Stimulated activated CD8-positive, alpha-beta memory T cell treated with anti-CD3 and anti-CD28 coated beads, Interleukin-4, amount 100 ng/mL, for 48 hours (primary cell): ENCODE results near the gene CACNB4.
"Not testable (repeated sequence)": the region's sequence is repeated elsewhere in the genome, so short reads cannot be mapped to it uniquely, and the experiment has no call there.

Experiments
- DNase-seq: peaks from one replicate; pipeline ENCODE4 v3.0.0-alpha.2; 2020

CACNB4 gene

DNA sequence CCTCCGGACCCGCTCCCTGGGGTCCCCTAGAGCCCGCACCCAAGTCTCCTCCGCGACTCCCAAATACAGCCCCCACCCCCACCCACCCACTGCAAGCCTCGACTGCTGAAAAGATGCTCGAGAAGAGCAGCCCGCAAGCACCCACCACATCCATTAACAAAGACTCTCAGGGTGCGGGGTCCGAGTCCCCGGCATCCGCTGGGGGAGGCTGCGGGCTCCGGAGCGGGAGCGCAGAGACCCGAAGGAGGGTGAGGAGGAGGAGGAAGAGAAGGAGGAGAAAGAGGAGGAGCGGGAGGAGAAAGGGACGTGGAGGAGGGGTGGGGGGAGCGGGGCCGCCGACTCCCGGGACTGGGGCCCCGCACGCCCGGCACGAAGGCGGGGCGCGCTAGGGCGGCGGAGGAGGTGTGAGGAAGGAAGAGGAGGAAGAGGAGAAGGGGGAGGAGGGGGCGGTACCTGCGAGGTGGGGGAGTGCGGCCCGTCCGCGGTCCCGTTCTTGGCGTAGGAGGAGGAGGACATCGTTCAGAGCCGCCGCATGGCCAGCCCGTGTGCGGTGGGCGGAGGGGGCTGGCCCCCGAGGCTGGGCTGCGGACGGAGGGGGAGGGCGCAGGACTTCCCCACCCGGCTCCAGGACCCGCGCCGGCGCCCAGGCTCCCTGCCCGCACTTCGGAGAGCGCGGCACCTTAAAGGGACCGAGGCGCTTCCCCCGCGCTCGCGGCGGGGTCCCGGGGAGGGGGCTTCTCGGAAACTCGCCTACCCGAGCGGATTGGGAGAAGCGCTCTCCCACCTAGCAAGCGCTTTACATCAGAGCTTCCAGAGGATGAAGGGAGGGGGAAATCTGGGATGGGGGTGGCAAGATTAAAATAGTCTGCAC lies at the start of gene CACNB4:
TSS of gene CACNB4 (minus strand) at position 549 of the 871 bp plus-strand sequence.
- DNase-seq = peak; percentile 25

DNA sequence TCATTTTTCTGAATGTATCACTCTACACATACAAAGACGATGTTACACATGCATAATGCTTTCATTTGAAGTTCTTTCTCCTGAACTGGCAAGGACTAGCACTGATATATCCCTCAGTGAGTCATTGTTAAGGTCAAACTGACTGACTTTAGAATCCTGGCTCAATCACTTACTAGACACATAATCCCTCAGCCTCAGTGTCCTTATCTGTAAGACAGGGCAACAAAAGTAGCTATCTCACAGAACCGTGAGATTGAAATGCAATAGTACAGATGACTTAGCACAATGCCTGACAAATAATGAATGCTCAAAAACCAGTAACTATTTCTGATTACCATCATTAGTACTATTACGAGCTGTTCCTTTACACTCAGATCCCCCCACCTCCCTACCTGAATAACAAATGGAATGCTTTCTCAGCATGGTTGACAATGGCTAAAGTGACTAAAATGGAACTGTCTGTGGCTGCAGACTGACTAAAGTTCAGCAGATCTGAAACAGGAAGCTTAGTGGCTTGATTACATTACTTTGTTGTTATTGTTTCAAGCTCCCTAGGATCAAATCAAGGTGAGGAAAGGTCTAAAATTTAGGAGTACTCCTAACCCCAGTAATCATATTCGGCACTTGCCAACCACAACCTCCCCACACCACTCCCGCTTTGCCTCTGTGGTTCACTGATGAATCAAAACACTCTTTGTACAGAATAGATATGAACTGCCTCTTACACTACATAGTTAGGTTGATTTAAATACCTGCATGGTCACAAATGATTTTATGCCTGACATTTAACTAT lies 35.8 kb upstream of the CACNB4 start:
- peak; percentile 45 for DNase-seq

DNA sequence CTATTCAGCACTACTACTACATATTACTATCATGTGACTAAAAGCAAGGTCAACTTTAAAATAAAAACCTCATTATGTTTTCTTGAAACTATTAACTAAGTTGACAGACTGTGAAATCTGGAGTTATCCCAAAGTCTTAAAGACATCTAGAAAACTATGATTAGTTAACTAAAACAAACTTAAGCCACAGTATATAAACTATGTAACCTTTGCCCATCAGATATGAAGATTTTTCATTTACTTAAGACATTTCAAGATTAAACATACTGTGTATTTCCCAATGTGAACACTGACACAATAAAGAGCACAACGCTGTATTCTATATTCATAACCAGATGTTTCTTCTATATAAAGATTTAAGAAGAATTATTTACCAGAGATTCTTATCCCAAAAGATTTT lies 33.5 kb upstream of the CACNB4 start:
- no peak for DNase-seq

DNA sequence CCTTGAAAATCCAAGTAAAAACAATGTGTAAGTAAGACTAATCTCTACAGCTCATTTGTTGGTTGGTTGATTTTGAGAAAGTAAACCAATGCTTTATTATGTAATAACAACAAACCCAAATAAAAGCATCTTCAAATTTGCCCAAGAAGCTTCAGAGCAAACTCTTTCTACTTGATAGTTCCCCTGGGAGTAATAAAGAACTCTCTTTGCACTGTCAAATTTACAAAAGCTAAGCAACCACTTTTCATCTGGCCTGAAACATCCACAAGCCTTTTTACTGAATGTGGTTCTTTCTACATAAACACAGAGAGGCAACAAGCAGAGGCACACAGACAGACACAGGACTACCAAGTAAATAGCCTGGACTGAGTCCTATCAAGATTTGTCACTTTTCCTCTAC lies 28.8 kb upstream of the CACNB4 start:
- no peak for DNase-seq

DNA sequence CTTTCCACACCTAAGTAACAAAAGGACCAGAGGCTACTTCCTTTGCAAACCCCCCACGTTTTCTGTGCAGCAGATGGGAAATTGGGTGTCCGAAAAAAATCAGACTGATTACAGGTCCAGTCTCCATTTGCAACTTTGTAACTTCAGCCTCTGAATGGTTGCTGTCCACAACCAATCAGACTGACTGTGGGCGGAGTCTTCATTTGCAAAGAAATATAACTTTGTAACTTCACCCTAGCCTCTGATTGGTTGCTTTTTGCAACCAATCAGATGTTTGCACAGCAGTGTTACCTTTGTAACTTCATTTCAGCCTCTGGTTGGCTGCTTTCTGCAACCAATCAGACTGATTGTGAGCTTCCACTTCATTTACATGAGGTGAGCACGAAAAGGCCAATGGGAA lies 27.8 kb upstream of the CACNB4 start:
- DNase-seq = no peak

DNA sequence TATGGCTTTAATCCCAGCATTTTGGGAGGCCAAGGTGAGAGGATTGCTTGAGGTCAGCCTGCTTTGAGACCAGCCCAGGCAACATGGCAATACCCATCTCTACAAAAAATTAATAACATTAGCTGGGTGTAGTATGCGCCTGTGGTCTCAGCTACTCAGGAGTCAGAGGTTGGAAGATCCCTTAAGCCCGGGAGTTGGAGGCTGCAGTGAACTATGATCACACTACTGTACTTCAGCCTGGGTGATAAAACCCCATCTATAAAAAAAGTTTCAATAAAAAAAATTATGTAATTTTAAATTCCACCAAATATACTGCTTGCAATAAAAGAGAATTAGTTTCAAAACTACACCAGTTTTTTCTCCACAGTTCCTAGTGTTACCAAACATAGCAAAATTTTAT lies 23.3 kb upstream of the CACNB4 start:
- no peak for DNase-seq

DNA sequence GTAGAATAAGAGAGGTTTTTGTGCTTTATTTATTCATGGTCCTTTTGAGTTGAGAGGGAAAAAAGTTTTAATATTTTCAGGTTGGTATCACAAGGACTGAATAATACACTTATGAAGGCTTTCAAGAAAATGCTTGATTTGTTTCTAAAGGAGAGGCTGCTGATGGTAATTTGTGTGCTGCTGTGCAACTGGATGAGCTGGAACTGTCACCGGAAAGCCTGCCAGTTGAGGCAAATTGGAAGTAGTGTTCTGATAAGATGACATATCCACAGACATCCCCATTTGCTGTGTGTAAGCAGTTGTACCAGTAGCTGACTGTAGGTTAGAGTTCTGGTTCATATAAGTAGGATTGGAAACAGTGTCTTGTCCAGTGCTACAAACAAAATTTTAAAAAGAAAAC lies 21.6 kb upstream of the CACNB4 start:
- DNase-seq = no peak

DNA sequence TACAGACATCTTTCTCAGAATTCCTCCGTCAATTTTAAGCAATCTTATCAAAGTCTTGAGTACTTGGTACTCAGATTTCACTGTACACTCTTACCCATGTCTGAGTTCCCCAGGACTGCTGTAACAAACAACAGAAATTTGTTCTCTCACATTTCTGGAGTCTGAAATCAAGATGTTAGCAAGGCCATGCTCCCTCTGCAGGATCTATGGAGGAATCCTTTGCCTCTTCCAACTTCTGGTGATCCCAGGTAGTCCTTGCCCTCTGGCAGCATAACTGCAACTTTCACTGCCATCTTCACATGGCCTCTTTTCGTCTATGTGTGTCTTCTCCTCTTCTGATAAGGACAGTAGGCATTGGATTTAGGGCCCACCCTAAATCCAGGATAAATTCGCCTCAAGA lies 17.1 kb upstream of the CACNB4 start:
- no peak for DNase-seq

DNA sequence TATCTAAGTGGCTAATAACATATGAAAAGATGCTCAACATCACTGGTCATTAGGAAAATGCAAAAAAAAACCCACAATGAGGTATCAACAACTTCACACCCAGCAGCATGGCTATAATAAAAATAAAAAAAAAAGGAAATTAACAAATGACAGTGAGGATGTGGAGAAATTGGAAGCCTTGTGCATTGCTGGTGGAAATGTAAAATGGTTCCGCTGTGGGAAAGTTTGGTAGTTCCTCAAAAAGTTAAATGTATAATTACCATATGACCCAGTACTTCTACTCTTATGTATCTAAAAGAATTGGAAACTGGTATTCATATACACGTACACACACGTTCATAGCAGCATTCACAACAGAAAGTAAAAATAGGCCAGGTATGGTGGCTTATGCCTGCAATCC lies 15.5 kb upstream of the CACNB4 start:
- DNase-seq = no peak

DNA sequence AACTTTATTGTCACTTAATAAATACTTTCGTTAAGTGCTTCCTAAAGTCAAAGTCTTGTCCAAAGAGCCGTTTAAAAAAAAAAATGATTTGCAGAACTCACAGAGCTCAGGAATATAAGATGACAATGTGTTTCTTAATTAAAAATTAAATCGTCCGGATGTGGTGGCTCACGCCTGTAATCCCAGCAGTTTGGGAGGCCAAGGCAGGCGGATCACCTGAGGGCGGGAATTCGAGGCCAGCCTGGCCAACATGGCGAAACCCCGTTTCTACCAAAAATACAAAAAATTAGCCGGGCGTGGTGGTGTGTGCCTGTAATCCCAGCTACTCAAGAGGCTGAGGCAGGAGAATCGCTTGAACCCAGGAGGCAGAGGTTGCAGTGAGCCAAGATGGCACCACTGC lies 8.3 kb upstream of the CACNB4 start:
- DNase-seq = not testable (repeated sequence)

DNA sequence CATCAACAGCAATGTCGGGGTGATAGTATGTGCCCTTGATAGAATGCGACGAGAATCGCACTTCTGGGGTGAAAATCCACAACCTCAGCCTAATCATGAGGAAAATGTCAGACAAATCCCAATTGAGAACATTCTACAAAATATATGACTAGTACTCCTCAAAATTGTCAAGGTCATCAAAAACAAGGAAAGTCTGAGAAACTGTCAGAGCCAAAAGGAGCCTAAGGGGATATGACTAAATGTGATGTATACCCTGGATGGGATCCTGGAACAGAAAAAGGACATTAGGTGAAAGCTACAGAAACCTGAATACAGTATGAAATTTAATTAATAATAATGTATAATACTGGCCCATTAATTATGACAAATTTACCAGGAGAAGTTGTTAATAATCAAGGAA lies 7.6 kb upstream of the CACNB4 start:
- DNase-seq = no peak

DNA sequence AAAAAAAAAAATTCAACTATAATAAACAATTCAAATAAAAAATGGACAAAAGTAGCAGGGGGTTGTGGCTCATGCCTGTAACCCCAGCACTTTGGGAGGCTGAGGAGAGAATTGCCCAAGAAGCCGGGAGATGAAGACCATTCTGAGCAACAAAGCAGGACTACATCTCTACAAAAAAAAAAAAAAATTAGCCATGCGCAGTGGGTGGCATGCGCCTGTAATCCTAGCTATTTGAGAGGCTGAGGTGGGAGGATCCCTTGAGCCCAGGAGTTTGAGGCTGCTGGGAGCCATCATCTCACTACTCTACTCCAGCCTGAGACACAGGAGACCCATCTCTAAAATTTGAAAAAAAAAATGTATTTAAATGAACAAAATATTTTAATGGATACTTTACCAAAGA lies 4.4 kb upstream of the CACNB4 start:
- DNase-seq = no peak

DNA sequence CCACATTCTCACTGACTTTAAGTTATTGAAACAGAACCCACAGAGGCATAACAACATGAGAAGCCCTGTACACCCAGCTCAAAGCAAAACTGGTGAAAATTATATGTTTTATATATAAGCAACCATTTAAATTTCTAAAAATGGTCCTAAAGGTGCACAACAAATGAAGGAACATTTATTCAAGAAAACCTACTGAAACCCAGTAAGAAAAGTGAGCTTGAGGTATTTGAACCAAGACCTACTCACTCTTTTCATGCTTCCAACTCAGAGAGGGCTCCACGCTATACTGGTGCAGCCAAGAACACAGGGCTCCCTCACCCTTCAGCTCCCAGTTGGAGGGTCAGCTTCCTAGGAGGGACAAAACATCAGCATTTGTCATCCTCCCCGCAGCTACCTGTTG lies 2.1 kb upstream of the CACNB4 start:
- no peak for DNase-seq

DNA sequence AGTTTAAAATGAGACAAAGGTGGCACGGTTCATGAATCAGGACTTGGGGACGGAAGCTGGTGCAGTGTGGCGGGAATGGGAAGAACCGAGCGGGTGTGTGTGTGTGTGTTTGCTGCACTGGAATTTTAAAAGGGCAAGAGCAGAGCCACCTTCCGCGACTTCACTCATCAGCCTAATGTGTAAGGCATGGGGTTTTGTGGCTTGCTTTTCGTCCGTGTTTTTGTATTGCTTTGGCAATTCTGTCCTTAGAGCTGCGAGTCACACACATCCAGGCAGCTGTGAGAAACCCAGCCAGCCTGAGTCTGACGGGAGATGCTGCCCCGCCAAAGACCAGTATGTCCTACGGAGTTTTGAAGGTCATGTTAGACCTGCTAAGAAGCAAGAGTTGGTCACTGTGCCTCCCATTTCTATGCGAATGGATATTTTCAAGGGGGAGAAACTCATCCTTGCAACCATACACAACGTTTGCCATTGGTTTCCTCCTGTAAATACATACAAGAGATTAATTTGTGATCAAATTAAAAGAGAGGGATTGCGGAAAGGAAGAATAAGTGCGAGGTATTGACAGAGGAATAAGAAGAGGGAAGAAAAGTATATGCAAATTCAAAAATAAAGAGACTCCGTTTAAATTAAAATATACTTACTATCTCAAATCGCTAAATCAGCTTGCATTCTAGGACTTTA lies 665 bp upstream of the CACNB4 start:
- DNase-seq = no peak

DNA sequence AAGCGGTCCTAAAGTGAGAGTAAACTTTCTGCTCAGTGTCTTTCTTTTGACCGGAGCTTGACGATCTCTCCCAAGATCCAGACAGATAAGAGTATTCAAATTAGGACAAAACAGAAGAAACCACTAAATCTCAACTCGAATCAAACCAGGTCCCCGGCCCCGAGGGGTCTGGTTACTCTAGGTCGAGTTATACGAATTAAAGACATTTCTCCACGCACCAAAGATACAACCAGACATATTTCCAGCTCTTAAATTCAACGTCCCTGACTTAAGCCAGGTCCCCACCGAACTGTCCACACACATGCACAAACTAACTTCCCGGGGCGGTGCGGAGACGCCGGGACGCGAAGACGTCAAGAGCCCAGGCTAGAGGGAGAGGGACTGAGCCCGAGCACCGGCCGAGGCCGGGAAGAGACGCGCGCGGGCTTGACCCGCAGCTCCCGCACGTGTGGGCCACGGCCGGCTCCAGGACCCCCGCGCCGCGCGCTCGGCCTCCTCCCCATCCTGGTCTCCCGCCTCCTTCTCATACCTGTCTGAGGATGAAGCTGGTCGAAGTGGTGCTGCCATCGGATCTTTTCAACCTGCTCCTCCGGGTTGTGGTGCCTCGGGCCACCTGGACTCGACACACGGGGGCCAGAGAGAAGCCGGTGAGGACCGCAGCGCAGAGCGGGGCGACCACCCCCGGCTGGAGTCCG lies 896 bp downstream of the CACNB4 start:
- DNase-seq = peak; percentile 25

DNA sequence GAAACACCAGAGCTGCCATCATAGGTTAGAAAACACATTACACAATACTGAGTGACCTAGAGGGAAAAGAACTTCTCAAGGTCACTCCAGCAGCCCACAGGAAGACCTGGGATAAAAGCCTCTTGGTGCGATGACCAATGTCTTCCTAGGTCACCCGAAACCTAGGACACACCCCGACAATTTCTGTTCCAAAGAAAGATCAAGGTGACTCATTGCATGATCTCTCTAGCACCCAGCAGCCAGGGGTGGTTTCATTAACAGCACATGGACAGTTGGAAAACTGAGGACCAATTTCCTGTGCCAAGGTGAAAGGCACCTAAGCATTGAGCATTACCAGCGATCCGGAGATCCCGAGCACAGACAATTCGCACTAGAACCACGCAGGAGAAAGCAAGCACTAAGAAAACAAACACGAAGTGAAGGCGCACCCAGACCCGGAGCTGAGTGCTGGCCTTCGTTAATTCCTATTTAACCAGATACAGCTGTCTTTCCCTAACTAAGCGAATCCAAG lies 1.5 kb downstream of the CACNB4 start:
- DNase-seq = no peak

DNA sequence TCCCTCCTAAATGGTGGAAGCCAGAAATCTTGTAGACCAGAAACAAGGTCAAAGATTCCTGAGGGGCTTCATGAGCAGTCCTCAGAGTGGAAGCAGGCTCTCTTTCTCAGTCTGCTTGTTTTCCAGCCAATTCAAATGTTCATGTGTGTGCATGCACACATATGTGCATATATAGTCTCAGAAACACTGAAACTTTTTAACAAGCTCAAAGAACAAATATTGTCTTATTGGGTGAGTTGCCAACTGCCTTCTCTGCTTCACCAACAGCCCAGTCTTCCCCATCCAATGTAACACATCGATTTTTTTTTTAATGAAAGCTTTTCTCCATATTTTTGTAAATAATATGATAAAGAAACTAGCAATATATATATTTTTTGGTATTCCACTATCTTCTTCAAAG lies 3.7 kb downstream of the CACNB4 start:
- no peak for DNase-seq

DNA sequence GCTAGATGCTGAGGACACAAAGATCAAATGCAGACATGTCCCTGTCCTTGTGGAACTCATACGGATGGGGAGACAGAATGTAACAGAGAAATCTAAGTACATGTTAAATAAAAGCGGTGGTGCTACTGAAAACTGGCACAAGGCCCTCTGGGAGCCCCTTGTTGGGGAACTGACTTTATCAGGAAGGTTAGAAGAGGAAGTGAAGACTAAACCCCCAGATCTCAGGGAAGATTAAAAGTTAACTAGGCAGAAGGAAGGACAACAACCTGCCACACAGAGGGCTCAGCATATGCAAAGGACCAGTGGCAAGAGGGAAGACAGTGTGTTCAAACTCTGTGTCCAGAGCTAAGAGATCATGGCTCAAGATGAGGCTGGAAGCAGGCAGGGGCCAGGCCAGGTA lies 4.8 kb downstream of the CACNB4 start:
- DNase-seq = no peak

DNA sequence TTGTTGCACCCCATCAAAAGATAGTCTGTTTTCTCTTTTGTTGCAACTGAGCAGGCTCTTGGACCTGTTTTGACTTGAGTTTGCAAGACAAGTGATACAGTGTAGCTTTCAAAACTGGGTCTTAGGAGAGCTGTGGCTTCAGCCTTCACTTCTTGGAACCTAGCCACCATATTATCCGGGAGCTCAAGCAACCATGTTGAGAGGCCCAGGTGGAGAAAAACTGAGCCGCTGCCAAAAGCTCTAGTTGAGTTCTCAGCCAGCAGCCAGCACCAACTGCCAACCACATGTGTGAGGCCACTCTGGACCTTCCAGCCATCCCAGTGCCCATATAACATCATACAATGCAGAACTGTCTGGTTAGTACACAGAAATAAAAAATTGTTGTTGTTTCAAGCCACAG lies 5.4 kb downstream of the CACNB4 start:
- no peak for DNase-seq

DNA sequence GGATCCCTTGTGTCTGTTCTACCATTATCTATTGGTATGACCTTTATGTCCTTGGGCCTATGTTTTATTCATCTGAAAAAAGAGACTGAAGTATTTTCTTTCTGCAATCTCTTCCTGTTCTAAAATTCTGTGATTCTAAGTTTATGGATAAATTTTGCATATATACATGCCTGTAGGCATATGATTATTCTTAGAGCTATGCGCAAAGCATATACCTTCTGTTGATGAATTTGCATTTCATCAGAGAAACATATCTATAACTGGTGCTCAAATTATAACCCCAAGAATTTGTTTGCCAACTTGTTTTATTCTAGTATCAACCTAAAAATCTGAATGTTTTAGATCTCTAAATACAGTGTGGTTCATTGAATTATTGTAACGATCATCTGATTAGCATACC lies 6.7 kb downstream of the CACNB4 start:
- no peak for DNase-seq

DNA sequence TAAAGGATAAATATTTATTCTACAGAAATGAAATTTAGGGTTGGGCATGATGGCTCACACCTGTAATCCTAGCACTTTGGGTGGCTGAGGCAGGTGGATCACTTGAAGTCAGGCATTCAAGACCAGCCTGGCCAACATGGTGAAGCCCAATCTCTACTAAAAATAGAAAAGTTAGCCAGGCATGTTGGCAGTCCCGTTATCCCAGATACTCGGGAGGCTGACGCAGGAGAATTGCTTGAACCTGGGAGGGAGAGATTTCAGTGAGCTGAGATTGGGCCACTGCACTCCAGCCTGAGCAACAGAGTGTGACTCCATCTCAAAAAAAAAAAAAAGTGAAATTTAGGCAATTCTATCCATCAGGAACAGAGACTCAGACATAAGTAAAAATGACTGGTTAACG lies 8.1 kb downstream of the CACNB4 start:
- DNase-seq = not testable (repeated sequence)

DNA sequence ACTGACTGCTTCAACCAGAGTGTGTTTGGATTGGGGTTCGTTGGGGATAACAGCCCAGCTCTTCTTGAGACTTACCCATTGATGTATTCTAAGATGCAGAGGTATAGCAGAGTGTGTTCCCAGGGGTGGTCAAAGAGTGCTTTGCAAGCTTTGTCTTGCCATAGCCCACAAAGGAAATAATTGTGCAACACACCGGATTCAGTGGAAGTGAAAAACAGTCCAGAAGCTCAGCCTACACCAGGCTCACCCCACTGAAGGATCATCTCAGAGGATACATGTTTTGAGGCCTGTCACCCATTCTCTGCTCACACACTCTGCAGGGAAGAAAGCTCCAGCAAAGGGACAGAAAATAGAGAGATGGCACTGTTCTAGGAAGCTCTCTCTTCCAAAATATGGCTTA lies 9.6 kb downstream of the CACNB4 start:
- no peak for DNase-seq

DNA sequence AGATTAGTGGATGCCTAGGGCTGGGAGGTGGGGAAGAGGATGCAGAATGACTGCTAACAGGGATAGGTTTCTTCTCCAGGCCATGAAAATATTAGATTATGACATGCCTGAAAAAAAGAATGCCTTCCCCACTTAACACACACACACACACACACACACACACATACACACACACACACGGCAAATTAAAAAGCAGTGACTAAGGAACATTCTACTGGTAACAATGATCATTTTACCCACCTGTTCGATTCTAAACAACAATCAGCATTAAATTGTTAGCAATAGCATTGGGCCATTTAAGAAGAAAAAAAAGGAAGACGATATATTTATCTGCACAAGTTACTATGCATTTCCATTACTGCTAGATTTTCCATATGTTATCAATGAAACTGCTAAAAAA lies 10.8 kb downstream of the CACNB4 start:
- DNase-seq = no peak
